HG03457 (cell line): ENCODE data around the gene ENTPD8.
"Not testable (repeated sequence)": the region's sequence is repeated elsewhere in the genome, so short reads cannot be mapped to it uniquely, and the experiment has no call there.

Source experiments
- ATAC-seq: cut with Tn5 transposase; IDR thresholded peaks from one replicate; pipeline ENCODE4 v1.9.1; 2021; ENCODE audit warnings: moderate number of reproducible peaks; ENCODE audit not compliant: unreplicated experiment

The ENTPD8 gene

DNA sequence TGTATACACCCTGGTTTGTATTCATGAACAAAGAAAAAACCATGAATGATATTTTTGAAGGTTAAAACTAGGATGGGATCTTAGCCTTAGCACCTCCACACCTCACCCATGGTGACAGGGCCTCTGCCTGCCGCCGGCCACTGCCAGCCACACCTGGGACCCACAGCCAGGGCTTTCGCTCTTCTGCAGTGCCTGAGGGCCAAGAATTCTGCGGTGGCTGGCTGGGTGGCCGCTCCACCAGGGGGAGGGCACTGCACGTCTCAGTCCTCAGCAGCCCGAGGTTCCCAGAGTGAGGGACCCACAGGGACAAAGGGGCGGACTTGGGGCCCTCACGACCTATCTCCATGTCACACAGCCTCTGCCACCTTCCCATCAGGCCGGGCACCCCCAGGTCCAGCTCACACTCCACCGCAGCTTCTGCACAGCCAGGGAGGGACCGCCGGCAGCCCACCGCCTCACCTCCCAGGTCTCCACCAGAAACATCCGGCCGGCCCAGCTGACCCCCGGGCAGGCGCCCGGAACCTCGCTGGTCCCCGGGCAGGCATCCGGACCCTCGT lies 25.1 kb downstream of the ENTPD8 start:
- no peak for ATAC-seq

DNA sequence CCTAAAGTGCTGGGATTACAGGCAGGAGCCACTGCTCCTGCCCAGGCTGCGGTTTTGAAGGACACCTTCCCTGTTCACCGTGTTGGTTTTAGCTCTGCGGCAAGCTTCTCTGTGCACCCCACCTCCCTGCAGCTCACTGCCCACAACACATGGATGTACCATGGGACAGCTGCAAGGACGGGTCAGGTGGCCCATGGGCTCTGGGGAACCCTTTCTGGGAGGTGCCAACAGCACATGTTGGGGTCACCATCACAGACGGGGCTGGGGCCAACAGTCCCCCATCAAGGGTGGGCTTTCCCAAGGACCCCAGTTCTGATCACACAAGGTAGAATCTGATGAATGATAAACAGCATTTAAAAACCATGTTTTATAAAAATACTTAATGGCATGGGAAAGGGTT lies 25.7 kb downstream of the ENTPD8 start:
- no peak for ATAC-seq

DNA sequence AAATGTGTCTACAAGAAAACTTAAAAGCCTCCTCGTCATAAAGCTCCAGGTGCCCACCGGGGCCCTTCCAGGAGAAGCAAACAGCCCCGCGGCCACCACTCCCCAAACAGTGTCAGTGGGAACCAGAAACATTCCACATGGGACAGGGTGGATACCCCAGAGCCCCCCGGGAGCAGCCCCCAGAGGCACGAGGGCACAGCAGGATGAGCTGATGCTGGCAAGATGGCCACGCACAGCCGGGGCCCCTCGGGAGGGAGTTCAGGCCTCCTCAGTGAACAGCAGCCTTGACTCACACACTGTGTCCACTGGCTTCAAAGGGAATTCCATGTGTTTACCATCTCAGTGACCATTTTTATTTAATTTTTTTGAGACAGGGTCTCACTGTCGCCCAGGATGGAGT lies 28.7 kb downstream of the ENTPD8 start:
- no peak for ATAC-seq

DNA sequence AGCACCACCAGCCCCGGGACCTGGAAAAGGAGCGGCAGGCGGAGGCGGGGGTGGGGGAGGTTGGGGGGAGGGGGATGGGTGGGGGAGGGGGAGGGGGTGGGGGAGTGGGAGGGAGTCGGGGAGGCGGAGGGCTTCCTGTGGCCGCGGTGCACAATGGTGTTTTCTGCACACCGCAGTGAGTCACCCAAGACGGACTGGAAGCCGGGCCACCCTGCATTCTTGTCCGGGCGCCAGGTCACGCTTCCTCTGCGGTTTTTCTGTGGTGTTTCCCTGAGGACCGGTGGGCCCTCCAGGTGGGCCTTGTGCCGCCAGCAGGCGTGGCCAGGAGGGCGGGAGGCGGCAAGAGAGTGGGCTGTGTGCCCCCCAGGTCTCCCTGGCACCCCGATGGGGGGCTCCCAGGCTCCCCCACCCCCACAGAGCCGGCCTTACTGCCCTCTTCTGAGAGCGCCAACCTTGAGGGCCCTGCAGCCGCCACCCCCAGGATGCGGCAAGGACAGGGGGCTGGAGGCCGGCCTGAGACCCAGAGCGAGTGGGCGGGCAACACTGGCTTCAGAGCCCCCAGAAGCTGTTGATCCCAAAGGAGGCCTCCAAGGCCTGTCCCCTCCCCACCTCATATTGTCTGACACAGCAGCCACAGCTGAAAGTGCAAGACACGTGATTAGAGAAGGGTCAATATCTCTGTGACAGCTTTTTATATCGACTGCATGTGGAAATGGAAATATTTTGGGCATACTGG lies 29.3 kb downstream of the ENTPD8 start:
- no peak for ATAC-seq

DNA sequence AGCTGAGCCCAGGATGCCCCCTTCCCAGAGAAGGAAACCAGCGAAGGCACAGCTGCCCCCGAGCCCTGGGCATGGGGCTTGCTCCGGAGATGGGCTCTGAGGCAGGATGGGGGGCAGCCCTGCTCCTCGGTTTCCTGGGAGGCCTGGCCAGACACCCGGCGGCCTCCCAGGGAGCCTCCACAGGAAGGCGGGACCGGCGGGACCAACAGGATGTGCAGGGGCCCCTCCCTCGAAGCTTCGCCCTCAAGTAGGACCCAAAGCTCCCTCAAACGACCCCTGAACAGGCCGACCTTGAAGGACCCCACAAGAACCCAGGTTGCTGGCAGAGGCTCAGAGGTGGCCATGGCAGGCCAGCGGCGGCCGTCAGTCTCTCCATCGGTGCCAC lies 29.9 kb downstream of the ENTPD8 start:
- ATAC-seq: no peak

DNA sequence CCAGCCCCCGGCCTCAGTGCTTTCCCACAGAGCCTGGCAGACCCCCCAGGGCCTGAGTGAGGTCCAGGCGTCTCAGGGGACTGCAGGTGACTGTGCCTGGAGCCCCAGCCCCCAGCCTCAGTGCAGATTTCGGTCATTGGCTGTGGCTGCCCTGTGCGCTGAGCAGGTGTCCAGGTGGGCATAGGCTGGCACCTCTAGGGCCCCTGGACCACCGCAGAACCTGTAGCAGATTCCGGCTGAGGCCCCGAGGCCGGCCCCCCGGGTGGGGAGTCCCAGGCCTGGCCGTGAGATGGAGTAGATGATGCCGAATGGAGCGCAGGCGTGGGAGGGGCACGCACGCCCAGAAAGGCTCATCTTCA lies 30.3 kb downstream of the ENTPD8 start:
- no peak for ATAC-seq

DNA sequence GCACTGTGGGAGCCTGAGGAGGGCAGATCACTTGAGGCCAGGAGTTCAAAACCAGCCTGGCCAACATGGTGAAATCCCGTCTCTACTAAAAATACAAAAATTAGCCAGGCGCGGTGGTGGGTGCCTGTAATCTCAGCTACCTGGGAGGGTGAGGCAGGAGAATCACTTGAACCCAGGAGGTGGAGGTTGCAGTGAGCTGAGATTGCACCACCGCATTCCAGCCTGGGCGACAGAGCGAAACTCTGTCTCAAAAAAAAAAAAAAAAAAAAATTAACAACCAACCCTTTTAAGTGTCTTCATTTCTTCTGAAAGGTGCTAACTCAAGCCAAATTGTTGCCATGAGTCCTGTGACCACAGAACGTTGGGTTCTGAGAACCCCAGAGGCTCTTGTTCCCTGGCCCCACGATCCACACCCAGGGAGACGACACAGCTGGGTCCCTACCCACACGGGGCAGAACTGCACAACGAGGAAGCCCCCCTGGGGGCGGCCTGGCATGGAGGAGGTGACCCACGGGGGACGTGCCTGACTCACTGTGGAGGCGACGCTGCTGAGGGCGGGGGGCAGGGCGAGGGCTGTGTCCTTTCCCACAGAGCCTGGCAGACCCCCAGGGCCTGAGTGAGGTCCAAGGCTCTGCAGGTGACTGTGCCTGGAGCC lies 30.8 kb downstream of the ENTPD8 start:
- not testable (repeated sequence) for ATAC-seq

DNA sequence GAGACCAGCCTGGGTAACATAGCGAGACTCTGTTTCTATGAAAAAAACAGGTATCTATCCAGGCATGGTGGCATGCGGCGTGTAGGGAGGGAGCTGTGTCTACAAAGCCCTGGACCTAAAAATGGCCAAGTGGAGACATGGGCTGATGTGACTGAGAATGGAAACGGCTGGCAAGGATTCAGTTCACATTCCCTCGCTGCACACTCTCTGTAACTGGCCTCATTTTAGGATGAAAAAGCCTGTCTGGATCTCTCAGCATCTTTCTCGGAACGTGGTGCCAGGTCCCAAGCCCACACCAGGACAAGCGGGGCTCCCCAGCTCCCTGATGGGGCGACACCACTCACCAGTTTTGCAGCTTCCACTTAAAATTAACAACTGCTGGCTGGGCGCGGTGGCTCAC lies 31.6 kb downstream of the ENTPD8 start:
- no peak for ATAC-seq

DNA sequence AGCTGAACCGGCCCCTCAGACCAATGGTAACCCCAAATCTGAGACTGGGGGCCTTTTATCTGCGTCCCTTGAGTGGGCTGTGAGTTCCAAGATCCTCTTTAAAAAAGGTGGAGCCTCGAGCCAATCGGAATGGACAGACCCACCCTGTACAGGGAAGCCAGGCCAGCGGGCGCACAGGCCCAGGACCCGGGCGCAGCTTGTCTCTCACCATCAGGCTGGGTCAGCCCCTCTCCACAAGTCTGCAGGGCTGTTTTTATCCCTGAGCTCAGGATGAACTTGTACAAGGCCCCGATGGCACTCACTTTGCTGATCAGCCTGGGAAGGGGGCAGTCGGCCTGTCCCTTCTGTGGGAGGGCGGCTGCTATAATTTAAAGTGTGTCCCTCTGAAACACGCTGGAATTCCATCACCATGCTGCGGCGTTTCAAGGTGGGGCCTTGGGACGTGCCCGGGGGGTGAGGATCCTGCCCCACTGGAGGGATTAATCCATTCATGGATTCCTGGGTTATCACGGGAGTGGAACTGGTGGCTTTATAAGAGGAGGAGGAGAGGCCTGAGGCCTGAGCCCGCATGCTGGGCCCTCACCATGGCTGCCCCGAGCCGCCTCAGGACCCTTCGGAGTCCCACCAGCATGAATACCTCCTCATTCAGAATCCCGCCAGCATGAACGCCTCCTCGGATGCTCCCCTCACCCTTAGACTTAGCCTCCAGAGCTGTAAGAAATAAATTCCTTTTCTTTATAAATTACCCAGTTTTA lies 32.3 kb downstream of the ENTPD8 start:
- ATAC-seq: no peak

DNA sequence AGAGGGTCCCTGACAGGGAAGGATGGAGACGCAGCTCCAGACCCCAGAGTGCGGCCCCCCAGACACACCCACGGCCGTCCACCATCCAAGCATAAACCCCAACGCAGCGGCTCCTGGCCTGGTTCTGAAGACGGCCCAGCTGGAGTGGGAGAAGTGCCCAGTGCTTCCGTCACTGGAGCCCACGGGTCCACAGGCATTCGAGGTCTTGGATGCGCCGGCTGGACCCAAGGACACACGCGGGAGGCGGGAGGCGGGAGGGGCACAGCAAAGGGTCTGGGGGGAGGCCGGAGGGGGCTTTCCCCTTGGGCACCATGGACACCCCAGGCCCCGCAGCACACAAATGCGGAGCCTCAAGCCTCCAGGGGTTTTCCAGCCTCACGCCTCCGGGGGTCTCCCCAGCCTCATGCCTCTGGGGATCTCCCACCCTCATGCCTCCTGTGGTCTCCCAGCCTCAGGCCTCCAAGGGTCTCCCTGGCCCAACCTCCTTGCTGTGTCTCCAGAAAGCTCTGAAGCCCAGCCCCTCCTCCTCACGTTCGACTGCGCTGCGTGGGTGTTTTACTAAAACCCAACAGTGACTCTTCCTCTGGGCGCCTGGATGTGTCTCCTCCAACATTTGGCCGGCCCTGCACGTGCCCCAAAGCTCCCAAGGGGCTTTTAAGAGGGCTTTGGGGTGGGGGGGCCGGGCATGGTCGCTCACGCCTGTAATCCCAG lies 33.4 kb downstream of the ENTPD8 start:
- no peak for ATAC-seq

DNA sequence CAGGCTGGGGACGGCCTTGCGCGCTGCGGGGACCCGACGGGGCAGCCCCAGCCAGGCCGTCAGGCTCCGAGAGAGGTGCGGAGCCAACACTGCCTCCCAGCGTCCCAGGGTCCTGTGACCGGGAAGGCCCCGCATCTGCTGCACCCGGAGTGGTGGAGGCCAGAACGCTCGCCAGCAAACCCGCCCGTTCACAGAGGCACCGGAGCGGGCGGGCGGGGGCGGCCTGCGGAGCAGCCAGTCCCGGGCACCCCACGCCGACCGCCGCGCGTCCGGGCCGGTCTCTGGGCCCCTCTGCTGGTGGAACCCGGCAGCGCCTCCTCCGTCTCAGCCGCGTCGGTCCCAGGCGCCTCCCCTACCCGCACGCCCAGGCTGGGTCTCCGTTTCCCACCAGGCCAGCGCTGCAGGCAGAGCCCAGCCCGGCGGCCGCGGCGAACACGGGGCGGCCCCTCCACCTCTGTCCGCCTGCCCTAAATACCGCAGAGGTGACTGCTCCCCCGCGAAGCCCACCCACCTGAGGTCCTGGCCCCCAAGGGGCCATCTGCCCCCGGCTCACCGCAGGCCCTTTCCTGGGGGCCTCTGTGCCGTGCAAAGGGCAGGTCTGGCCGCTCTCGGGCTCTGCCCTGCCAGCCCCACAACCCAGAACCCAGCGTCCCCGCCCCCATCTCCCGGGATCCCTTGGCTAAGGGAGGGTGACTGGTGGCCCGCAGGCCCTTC lies 34.1 kb downstream of the ENTPD8 start:
- no peak for ATAC-seq

DNA sequence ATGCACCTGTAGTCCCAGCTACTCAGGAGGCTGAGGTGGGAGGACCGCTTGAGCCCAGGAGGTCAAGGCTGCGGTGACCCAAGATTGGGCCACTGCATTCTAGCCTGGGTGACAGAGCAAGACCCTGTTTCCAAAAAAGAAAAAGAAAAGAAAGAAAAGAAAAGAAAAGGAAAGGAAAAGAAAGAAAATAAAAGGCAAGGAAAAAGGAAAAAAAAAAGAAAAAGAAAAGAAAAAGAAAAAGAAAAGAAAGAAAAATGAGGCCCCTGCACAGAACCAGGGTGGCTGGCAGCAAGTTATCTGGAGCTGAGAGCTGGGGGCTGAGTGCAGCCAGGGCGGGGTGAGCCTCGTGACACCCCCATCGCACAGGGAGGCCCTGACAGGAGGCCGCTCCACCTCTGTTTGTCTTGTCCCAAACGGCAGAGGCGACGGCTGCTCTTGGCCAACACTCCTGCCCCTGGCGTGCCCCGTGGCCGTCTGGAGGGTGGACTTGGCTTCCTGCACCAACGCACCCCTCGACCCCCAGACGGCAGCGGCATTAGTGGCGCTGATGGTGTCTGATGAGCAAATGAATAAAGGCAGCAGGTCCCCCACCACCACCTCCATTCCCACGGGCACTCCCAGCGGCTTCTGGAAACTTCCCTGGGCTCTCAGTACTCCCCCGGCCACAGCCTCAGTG lies 34.9 kb downstream of the ENTPD8 start:
- no peak for ATAC-seq

DNA sequence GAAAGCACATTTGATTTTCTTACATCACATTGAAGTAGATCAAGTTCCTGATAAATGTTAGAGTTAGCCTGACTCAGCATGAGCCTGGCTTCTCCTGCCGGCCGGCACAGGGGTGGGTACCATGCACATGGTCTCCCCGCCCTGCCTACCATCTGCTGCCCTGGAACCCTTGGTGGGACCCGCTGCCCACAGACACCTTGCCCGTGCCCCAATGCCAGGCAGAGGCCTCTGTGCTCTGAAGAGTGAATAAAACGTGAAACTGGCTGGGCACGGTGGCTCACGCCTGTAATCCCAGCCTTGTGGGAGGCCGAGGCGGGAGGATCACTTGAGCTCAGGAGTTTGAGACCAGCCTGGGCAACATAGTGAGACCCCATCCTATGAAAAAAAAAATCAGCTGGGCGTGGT lies 35.5 kb downstream of the ENTPD8 start:
- no peak for ATAC-seq

DNA sequence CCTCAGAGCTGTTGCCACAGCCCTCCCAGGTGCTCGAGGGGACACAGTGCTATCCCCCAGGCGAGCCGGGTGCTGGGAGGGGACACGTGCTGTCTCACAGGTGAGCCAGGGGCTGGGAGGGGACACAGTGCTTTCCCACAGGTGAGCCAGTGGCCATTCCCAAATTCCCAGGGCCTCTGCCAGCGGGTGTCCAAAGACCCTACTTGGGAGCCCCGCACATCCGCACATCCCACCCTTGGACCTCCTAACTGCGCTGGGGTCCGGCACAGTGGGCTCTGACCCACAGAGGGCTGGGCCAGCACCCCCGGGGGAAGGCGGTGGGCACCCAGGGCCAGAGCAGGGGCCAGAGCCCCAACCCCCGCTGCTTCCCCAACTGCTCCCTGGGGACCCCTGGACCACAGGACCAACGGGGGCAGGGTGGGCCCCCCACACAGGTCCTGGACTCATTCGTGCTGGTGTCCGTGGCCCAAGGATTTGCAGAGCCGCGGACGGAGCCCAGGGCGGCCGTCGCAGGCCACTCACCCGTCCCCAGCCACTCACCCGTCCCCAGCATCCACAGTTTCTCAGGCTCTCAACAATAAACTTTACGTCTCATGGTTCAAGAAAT lies 36.1 kb downstream of the ENTPD8 start:
- ATAC-seq: no peak

DNA sequence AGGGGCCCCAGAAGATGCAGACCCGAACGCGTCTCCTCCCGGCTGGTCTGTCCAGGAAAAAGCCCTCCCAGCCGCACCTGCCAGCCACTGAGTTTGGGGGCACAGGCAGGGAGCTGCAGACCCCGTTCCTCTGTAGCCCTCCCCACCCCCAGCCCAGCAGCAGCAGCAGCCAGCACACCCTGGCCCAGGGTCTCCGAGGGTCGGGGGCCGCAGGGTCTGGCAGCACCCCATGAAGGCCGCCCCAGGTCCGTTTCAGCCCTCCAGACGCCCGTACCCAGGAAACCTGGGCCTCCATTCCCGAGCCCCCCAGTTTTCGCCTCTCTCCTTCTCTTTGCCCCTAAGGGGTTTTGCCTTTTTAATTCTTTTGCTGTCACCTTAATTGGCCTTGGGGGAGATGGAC lies 37.9 kb downstream of the ENTPD8 start:
- ATAC-seq: no peak

DNA sequence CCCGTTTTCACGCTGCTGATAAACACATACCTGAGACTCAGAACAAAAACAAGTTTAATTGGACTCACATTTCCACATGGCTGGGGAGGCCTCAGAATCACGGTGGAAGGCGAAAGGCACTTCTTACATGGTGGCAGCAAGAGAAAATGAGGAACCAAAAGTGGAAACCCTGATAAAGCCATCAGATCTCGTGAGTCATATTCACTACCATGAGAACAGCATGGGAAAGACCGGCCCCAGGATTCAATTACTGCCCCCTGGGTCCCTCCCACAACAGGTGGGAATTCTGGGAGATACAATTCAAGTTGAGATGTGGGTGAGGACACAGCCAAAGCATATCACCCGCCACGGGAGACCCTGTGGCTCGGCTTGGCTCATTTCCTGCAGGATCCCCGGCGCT lies 38.4 kb downstream of the ENTPD8 start:
- ATAC-seq: no peak

DNA sequence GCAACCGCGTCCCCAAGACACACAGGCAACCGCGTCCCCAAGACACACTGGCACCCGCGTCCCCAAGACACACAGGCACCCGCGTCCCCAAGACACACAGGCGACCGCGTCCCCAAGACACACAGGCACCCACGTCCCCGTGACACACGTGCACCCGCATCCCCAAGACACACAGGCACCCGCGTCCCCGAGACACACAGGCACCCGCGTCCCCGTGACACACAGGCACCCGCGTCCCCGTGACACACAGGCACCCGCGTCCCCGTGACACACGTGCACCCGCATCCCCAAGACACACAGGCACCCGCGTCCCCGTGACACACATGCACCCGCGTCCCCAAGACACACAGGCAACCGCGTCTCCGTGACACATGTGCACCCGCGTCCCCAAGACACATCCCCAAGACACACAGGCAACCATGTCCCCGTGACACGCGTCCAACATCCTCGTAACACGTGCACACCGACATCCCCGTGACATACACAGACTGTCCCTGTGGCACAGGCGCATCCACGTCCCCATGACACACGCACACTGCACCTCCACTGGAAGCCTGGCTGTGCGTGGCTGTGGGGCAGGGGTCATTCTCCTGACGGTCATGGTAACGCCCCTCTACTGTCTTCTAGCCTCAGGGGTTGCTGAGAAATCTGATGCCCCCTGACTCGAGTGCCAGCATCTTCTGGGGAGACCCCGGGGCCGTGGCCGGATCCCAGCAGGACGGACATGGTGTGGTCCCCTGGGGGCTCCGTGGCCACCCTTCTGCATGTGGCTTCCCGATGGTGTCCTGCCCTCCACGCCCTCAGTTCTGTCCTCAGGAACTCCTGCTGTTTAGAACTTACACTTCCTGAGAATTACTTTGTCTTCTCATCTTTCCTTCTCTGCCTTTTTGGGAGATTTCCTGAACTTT lies 42.3 kb downstream of the ENTPD8 start:
- ATAC-seq: no peak

DNA sequence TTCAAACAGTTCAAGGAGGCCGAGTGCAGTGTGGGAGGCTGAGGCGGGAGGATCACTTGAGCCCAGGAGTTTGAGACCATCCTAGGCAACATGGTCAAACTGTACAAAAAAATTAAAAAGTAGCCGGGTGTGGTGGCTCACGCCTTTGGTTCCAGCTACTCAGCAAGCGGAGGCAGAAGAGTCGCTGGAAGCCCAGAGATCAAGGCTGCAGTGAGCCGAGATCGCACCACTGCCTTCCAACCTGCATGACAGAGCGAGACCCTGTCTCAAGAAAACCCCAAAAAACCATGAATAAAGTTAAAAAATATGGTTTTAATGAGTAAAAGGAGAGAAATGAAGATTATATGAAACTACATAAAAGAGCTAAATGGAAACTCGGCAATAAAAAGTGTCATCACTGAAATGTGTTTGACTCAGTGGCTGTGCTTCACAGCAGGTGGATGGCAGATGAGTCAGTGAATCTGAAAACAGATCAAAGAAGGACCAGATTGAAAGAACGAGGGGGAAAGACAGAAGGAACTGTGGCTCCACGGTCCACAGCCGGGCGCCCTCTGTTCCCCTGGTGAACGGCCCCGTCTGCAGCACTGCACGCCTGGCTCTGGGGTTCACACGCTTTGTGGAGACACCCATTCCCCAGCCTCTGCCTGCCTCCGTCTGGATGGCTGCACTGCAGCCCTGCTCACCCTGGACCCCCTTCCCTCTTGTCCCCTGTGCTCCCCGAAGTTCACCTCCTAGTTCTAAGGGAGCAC lies 43.3 kb downstream of the ENTPD8 start:
- ATAC-seq: no peak
